VCaP (cell line): ENCODE measurements around the gene ZNF280A.

Experiments used
- H3K27ac ChIP-seq: fragments of 450-650 bp; 2 replicates; pipeline ENCODE4 v1.5.1; 2017
- CTCF ChIP-seq: fragments of 450-650 bp; conservative IDR thresholded peaks from 2 replicates; pipeline ENCODE4 v1.5.1; 2017; ENCODE audit warnings: mild to moderate bottlenecking, moderate library complexity

Gene ZNF280A

GRCh38 chr22:22556578-22556977 is 36.5 kb upstream of the ZNF280A start:
- no peak for TF ChIP-seq CTCF
- no peak overlapping the region for H3K27ac ChIP-seq

- no peak overlapping the region for H3K27ac ChIP-seq
- TF ChIP-seq CTCF, result no peak
These were observed 35.5 kb upstream of the ZNF280A start for GRCh38 chr22:22555596-22555995.

GRCh38 chr22:22554587-22555284 is 34.7 kb upstream of the ZNF280A start:
- TF ChIP-seq CTCF, result no peak
- no peak overlapping the region for H3K27ac ChIP-seq

GRCh38 chr22:22553735-22554586 is 33.9 kb upstream of the ZNF280A start:
- no peak overlapping the region for H3K27ac ChIP-seq
- TF ChIP-seq CTCF, result no peak

- no peak overlapping the region for H3K27ac ChIP-seq
- no peak for TF ChIP-seq CTCF
These were observed 33.1 kb upstream of the ZNF280A start for GRCh38 chr22:22553141-22553540.

GRCh38 chr22:22552630-22553029 is 32.6 kb upstream of the ZNF280A start:
- no peak for TF ChIP-seq CTCF
- H3K27ac ChIP-seq, result no peak overlapping the region

GRCh38 chr22:22550789-22551434 is 30.8 kb upstream of the ZNF280A start:
- H3K27ac ChIP-seq, result no peak overlapping the region

More at GRCh38 chr22:22550789-22551434, 30.8 kb upstream of the ZNF280A start:
- TF ChIP-seq CTCF, result no peak
